HG03575 (cell line): ENCODE data around the gene ATP6V0A1.

ENCODE experiments used
- ATAC-seq: cut with Tn5 transposase; IDR thresholded peaks from one replicate; pipeline ENCODE4 v1.9.1; 2021; ENCODE audit not compliant: unreplicated experiment, insufficient number of reproducible peaks, low FRiP score; ENCODE audit errors: extremely low read depth

The ATP6V0A1 gene

GRCh38 chr17:42566215-42566882 is 107.7 kb downstream of the ATP6V0A1 start:
- ATAC-seq: no peak

DNA sequence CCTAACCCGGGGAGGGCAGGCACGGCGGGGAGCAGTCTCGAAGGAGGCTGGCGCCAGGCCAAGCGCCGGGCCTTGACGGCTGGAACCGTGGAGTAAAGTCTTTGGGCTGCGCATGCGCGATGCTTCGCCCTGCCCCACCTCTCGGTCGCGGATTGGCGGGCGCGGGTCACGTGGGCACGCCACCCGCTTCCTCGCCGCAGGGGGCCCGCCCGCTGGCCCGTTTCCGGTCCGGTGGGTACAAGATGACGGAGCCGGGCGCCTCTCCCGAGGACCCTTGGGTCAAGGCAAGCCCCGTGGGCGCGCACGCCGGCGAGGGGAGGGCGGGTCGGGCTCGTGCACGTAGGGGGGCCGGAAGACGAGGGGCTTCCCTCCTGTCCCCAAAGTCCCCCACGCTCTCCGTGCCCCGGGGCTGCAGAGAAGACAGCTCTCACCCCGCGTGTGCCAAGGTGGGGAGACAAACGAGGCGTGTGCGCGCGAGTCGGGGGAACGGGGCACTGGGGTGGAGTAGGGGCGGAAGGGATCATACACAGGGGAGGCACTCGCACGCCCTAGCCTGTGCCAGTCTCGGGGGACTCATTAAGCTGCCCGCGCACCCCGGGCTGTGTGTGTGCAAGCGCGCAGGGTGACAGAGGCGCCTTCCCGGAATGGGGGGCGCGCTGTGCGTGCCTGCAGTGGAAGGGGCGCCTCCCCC is 108.3 kb downstream of the ATP6V0A1 start, which contains the start of gene MLX:
MLX (plus strand) TSS at position 218 of the 691 bp plus-strand sequence; CDS start at position 243, 25 bp downstream.
- no peak for ATAC-seq

- no peak for ATAC-seq
These were observed 109.8 kb downstream of the ATP6V0A1 start for GRCh38 chr17:42568341-42569111.

DNA sequence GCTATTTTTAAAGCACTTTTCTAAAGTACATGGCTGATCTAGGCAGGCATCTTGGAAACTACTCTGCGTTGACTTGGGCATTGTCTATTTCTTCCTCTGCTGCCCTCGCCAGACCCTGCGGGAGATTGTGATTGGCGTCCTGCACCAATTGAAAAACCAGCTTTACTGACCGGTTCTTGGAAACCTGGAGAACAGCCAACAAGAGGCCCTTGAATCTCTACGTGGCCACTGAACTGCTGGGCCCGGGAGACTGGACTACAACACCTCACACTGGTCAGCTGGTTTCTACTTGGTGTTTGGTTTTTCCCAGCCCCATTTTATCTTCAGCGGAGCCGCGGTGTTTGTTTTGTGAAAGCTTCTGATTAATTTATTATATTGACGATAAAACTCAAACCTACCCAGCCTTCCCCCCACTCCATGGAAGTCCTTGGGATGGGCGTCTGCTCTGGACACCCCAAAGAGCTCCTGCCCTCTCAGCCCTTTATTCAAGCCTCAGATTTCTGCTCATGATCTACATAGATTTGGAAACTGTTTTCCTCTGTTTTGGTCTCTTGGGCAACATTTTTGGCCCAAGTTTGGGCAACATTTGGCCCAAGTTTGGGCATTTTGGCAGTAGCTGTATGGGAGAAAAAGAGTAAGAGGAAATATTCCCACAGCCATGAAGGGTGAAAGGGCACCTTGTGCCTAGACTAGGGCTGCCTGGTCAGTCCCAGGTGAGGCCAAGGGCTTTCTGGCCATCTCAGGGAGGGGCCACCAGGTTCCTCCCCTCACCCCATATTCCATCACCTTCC is 113.0 kb downstream of the ATP6V0A1 start:
- ATAC-seq: no peak
